DND-41 (cell line): ENCODE data around the gene ICA1L.

ENCODE experiments used
- ATAC-seq: fragments of 200-7000 bp; cut with Tn5 transposase; 3 replicates; pipeline ENCODE4 v1.9.1; 2021; ENCODE audit warnings: low read depth; ENCODE audit not compliant: insufficient read depth
- DNase-seq: peaks from one replicate; pipeline ENCODE4 v3.0.0-alpha.2; 2020
- H2AFZ ChIP-seq: 2 replicates; pipeline ENCODE4 v1.6.0; 2012; ENCODE audit warnings: low read depth, low read length
- H3K27ac ChIP-seq: 2 replicates; pipeline ENCODE4 v1.5.1; 2012; ENCODE audit warnings: low read length, inconsistent platforms
- H3K27me3 ChIP-seq: fragments of 200-600 bp; sonication (generic); 2 replicates; pipeline ENCODE4 v1.6.0; 2012; ENCODE audit warnings: low read length, mild to moderate bottlenecking, inconsistent platforms; ENCODE audit not compliant: insufficient read depth, poor library complexity
- H3K36me3 ChIP-seq: 2 replicates; pipeline ENCODE4 v1.5.1; 2012; ENCODE audit warnings: low read length, inconsistent platforms; ENCODE audit not compliant: insufficient read depth
- H3K4me1 ChIP-seq: 2 replicates; pipeline ENCODE4 v1.5.1; 2012; ENCODE audit warnings: mild to moderate bottlenecking, low read length; ENCODE audit not compliant: insufficient read depth
- H3K4me2 ChIP-seq: 2 replicates; pipeline ENCODE4 v1.6.0; 2012; ENCODE audit warnings: mild to moderate bottlenecking, moderate library complexity, low read length, inconsistent platforms; ENCODE audit not compliant: insufficient read depth
- H3K4me3 ChIP-seq, 2 experiments: fragments of 200-600 bp in 1 of 2; shearing (Covaris generic) in 1 of 2; 2 replicates each; pipeline ENCODE4 v1.5.1; 2012 to 2016; ENCODE audit warnings: inconsistent platforms in 2 of 2, low read length in 2 of 2, mild to moderate bottlenecking in 2 of 2, low read depth in 1 of 2, moderate library complexity in 1 of 2
- H3K79me2 ChIP-seq: 2 replicates; pipeline ENCODE4 v1.6.0; 2012; ENCODE audit warnings: low read length, inconsistent platforms; ENCODE audit not compliant: insufficient read depth
- H3K9ac ChIP-seq: 2 replicates; pipeline ENCODE4 v1.6.0; 2012; ENCODE audit warnings: low read depth, mild to moderate bottlenecking, inconsistent platforms, low read length, moderate library complexity
- H3K9me3 ChIP-seq: 2 replicates; pipeline ENCODE4 v1.5.1; 2012; ENCODE audit warnings: low read length, moderate library complexity, mild to moderate bottlenecking, inconsistent platforms; ENCODE audit not compliant: insufficient read depth, severe bottlenecking
- H4K20me1 ChIP-seq: 2 replicates; pipeline ENCODE4 v1.6.0; 2012; ENCODE audit warnings: low read length; ENCODE audit not compliant: insufficient read depth
- EZH2 ChIP-seq: IDR thresholded peaks from 3 replicates; pipeline ENCODE4 v1.6.1; 2012; ENCODE audit warnings: borderline replicate concordance, low read depth, mild to moderate bottlenecking, moderate library complexity, low read length, inconsistent platforms; ENCODE audit not compliant: severe bottlenecking
- TF ChIP-seq, protein P1 (sequence below): IDR thresholded peaks from 2 replicates; pipeline ENCODE4 v1.5.1; 2012; ENCODE audit warnings: borderline replicate concordance, low read length, moderate library complexity, mild to moderate bottlenecking; ENCODE audit not compliant: poor library complexity, severe bottlenecking; ENCODE audit errors: extremely low read depth

The ICA1L gene

GRCh38 chr2:202736826-202737225 is 134.7 kb downstream of the ICA1L start:
- peaks cover 12% of the 10 kb centered on the region for H3K9me3 ChIP-seq
- H3K4me1 ChIP-seq, result no peaks in the 10 kb centered on the region
- H3K79me2 ChIP-seq, result no peaks in the 10 kb centered on the region
- no peak overlapping the region for H3K4me3 ChIP-seq
- ATAC-seq, result no peak; the same call in 2 of the 3 replicates
- H4K20me1 ChIP-seq, result no peaks in the 10 kb centered on the region
- no peak overlapping the region for H3K27ac ChIP-seq
- H3K36me3 ChIP-seq, result peaks cover 23% of the 10 kb centered on the region
- no peak for TF ChIP-seq EZH2
- TF ChIP-seq, protein P1, sequence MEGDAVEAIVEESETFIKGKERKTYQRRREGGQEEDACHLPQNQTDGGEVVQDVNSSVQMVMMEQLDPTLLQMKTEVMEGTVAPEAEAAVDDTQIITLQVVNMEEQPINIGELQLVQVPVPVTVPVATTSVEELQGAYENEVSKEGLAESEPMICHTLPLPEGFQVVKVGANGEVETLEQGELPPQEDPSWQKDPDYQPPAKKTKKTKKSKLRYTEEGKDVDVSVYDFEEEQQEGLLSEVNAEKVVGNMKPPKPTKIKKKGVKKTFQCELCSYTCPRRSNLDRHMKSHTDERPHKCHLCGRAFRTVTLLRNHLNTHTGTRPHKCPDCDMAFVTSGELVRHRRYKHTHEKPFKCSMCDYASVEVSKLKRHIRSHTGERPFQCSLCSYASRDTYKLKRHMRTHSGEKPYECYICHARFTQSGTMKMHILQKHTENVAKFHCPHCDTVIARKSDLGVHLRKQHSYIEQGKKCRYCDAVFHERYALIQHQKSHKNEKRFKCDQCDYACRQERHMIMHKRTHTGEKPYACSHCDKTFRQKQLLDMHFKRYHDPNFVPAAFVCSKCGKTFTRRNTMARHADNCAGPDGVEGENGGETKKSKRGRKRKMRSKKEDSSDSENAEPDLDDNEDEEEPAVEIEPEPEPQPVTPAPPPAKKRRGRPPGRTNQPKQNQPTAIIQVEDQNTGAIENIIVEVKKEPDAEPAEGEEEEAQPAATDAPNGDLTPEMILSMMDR, result no peak
- H3K27me3 ChIP-seq, result no peaks in the 10 kb centered on the region
- H3K4me2 ChIP-seq, result no peak overlapping the region
- no peak overlapping the region for H3K9ac ChIP-seq
- no peak for DNase-seq
- no peak overlapping the region for H2AFZ ChIP-seq

GRCh38 chr2:202726070-202726469 is 145.5 kb downstream of the ICA1L start:
- Histone ChIP-seq H3K36me3 (peaks cover 30% of the 10 kb centered on the region; the same call in 1 of the 2 replicates), H4K20me1 (no peaks in the 10 kb centered on the region), H3K27me3 (no peaks in the 10 kb centered on the region), H3K4me2 (no peak overlapping the region), H3K9ac (no peak overlapping the region), H2AFZ (no peak overlapping the region), H3K4me3 (no peak overlapping the region), H3K4me1 (no peaks in the 10 kb centered on the region), H3K27ac (no peak overlapping the region), H3K9me3 (no peaks in the 10 kb centered on the region), H3K79me2 (0 out of 2 replicates have a peak, but pooled peaks cover 4% of the 10 kb centered on the region)
- TF ChIP-seq EZH2, result no peak
- TF ChIP-seq, protein P1, result no peak
- ATAC-seq (no peak), DNase-seq (no peak)

DNA sequence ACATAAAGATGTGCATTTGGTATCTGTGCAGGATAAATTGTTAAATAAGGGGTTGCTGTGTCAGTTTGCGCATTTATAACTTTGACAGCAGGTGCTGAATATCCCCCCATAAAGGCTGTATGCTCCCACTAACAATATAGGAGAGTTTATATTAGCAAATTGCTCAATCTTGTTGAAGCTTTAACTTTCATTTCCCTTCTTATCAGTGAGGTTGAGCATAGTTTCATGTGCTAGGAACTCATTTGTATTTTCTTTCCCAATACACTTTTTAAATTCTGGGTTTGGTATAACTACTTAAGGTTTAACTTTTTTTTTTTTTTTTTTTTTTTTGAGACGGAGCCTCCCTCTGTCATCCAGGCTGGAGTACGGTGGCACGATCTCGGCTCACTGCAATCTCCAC is 147.8 kb downstream of the ICA1L start:
- Histone ChIP-seq H3K9me3 (no peaks in the 10 kb centered on the region), H3K36me3 (peaks cover 13% of the 10 kb centered on the region; the same call in 1 of the 2 replicates), H3K4me2 (no peak overlapping the region), H3K4me3 (no peak overlapping the region), H3K4me1 (no peaks in the 10 kb centered on the region), H3K27me3 (no peaks in the 10 kb centered on the region), H3K79me2 (peaks cover 15% of the 10 kb centered on the region; the same call in 1 of the 2 replicates), H4K20me1 (no peaks in the 10 kb centered on the region), H3K9ac (no peak overlapping the region), H3K27ac (no peak overlapping the region), H2AFZ (no peak overlapping the region)
- TF ChIP-seq EZH2, result no peak
- TF ChIP-seq, protein P1, result no peak
- no peak for ATAC-seq
- no peak for DNase-seq
